HG02763 (cell line): Measurements from ENCODE around the gene SLC2A8.

Experiments used
- ATAC-seq: cut with Tn5 transposase; IDR thresholded peaks from one replicate; pipeline ENCODE4 v1.9.1; 2021; ENCODE audit warnings: mild to moderate bottlenecking, moderate library complexity; ENCODE audit not compliant: unreplicated experiment

SLC2A8 gene

DNA sequence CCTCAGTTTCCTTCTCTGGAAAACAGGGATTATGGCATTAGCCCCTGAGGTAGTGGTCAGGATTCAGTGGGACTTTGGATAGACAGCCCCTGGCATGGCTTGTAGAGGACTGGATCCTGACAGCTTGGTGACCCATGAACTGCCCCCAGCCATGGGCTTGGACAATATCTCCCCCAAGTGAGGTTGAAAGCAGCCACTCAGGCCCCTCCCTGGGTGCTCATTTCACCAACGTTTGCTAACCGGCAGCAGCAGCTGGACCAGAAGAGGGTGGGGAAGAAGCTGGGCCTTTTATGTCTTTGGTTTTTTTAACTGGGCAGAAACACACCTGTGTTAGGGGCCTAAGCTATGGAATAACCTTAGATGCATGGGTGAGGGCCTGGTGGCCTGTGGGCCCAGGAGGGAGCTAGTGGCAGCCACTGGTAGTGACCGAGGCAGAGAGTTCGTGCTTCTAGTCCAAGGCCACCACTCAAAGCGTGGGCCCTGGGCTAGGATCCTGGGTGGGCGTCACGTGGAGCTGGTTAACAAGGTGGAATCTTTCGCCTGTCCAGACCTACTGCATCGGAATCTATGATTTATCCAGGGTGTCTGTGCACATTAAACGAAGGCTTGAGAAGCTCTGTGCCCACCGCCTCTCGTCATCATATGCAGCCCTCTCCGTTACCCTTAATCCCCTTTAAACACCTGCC is 1.9 kb downstream of the SLC2A8 start:
- ATAC-seq, result no peak

DNA sequence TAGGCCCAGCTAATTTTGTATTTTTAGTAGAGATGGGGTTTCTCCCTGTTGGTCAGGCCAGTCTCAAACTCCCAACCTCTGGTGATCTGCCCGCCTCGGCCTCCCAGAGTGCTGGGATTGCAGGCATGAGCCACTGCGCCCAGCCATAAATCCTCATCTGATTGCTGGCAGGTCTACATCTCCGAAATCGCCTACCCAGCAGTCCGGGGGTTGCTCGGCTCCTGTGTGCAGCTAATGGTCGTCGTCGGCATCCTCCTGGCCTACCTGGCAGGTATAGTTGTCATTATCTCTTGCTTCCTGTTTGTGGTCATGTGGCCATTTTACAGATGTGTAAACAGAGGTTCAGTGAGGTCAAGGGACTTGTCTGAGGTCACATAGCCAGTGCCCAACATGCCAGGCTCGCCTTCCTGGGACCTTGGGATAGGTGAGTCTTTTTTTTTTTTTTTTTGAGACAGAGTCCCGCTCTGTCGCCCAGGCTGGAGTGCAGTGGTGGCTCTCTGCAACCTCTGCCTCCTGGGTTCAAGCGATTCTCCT is 2.8 kb downstream of the SLC2A8 start:
- ATAC-seq, result no peak

DNA sequence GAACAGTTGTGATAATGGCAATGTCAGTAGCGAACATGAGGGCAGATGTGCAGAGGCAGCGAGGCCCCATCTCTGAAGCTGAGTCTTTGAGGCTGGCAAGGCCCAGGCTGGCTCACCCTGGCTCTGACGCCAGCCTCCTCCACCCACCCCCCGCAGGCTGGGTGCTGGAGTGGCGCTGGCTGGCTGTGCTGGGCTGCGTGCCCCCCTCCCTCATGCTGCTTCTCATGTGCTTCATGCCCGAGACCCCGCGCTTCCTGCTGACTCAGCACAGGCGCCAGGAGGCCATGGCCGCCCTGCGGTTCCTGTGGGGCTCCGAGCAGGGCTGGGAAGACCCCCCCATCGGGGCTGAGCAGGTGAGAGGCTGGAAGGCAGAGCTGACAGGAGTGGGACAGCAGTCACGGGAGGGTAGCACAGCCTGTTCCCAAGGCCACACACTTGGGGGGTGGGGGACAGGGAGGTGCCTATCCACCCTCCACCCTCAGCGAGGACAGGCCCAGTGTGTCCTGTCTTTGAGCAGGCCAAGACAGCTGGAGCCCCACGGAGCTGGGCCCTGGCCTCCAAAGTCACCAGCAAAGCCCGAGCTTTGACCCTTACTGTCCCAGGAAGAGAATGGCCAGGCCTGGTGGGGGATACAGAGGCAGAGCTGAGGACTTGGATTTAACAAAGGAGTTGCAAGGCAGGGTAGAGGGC is 5.6 kb downstream of the SLC2A8 start:
- no peak for ATAC-seq

DNA sequence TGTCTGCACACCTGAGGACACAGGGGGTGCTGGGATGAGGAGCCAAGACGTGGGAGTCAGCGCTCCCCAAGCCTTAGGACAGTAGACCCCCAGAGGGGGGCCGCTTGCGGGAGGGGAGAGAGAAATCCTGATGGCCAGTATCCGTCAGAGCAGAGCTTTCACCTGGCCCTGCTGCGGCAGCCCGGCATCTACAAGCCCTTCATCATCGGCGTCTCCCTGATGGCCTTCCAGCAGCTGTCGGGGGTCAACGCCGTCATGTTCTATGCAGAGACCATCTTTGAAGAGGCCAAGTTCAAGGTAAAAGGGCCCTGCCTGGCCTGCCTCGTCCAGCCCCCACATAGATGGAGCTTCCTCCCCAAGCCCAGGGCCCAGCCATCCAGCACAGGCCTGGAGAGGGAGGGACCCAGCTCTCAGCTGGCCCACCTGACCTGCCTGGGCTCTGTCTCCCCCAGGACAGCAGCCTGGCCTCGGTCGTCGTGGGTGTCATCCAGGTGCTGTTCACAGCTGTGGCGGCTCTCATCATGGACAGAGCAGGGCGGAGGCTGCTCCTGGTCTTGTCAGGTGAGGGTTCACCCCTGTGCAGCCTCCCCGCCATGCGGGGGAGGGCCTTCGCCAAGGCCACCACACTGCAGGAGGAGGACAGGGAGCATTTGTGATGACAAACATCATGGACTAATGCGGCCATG is 6.7 kb downstream of the SLC2A8 start:
- ATAC-seq, result no peak

DNA sequence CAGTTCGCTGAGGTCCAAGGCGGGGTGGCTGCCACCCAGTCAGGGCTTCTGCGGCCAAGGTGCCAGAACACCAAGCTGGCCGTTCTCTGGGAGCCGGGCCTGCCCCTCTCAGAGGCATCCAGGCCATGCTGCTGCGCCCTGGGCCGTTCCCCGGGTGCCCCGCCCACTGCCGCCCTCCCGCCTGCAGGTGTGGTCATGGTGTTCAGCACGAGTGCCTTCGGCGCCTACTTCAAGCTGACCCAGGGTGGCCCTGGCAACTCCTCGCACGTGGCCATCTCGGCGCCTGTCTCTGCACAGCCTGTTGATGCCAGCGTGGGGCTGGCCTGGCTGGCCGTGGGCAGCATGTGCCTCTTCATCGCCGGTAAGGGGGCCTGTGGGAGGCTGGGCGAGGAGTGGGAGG is 7.7 kb downstream of the SLC2A8 start:
- ATAC-seq, result no peak

DNA sequence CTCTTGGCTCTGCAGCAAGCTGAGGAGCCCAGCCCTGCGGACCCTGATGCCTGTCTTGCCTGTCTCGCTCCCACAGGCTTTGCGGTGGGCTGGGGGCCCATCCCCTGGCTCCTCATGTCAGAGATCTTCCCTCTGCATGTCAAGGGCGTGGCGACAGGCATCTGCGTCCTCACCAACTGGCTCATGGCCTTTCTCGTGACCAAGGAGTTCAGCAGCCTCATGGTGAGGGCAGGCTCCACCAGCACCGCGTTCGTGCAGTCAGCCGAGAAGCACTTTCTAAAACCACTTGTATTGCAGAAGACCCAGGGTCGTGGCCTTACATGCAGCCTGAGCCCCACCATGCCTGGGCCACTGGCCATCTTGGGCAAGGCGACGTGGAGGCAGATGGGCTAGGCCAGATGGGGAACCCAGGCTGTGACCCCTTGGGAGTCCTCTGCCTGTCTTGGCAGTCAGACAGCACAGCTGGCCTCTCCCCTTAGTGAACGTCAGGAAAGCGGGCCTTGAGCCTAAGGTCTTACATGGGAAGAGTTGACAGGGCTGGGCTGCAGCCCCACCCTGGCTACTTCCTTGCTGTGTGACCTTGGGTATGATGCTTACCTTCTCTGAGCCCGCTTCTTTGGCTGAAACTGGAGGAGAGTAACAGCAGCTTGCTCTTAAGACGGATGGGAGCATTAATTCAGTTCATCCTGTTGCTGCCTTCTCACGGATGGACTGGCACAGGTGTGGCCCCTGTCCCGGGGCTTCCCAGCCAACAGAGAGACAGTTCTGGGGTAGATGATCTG is 8.6 kb downstream of the SLC2A8 start:
- ATAC-seq, result no peak

DNA sequence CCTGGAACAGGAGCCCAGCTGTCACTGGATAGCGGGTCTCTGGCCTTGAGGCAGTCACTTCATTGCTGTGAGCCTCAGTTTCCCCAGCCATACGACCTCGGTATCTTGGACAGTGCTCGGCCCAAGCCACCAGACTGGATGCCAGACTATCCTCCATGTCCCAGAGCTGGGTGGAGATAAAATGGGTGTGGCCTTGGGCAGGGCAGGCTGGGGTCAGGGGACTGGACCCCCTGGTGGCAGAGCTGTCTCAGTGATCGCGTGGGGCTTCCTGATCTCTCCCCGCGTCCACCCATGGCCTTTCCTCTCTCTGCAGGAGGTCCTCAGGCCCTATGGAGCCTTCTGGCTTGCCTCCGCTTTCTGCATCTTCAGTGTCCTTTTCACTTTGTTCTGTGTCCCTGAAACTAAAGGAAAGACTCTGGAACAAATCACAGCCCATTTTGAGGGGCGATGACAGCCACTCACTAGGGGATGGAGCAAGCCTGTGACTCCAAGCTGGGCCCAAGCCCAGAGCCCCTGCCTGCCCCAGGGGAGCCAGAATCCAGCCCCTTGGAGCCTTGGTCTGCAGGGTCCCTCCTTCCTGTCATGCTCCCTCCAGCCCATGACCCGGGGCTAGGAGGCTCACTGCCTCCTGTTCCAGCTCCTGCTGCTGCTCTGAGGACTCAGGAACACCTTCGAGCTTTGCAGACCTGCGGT is 10.0 kb downstream of the SLC2A8 start:
- ATAC-seq, result no peak

DNA sequence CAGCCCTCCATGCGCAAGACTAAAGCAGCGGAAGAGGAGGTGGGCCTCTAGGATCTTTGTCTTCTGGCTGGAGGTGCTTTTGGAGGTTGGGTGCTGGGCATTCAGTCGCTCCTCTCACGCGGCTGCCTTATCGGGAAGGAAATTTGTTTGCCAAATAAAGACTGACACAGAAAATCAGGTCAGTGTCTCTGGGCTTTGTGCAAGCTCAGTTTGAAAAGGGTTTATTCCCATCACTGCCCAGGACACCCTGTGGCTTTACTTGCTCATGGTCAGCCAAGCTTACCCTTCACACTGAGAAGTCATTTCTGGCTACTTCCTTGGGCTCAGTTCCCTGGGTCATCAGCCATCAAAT is 10.5 kb downstream of the SLC2A8 start:
- ATAC-seq, result no peak

DNA sequence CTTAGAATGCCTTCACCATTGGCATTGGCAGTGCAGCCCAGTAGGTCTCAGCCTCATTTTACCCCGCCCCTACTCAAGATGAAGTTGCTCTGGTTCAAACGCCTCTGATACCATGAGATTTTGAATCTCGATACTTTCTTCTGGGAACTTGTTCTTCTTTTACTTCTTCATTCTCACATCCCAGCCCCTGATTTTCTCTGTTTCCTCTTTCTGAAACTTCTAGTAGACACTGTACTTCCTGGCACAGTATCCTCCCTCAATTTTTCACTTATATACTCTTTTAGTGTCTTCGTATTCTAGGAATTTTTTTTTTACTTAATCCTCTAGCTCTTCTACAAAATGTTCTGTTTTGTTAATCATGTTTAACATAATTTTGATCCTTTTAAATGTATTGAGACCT is 14.2 kb downstream of the SLC2A8 start:
- no peak for ATAC-seq

DNA sequence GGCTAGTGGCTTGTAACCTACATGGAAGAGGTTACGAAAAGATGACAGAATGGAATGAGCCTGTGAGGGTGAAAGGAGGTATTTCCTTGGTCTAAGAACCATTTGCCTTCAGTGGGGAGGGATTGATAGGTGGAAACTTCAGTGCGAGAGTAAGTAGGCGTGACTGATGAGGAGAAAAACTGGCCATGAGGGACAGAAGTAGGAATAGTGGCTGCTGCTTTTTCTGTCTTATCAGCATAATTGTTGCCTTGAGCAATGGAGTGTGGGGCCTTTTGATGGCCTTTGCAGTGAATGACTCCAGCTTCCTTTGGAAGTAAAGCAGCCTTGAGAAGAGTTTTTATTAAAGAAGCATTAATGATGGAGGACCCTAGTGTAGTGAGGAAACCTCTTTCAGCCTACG is 18.2 kb downstream of the SLC2A8 start:
- ATAC-seq, result no peak

DNA sequence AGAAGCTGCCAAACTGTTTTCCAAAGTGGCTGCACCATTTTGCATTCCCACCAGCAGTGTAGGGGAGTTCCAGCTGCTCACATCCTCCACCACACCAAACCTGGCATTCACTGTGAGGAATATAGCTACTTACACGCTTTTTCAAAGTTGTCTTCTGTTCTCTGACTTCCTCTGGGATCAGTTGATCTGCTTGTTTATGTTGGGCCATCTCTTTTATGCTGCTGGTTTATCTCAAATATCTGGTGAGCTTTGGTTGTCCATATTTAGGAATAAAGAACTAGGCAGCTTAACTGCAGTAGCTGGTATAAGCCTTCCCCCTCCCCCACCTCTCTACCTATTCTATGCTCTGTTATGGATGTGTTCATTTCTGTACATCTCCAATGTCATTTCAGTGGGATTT is 18.7 kb downstream of the SLC2A8 start:
- no peak for ATAC-seq

DNA sequence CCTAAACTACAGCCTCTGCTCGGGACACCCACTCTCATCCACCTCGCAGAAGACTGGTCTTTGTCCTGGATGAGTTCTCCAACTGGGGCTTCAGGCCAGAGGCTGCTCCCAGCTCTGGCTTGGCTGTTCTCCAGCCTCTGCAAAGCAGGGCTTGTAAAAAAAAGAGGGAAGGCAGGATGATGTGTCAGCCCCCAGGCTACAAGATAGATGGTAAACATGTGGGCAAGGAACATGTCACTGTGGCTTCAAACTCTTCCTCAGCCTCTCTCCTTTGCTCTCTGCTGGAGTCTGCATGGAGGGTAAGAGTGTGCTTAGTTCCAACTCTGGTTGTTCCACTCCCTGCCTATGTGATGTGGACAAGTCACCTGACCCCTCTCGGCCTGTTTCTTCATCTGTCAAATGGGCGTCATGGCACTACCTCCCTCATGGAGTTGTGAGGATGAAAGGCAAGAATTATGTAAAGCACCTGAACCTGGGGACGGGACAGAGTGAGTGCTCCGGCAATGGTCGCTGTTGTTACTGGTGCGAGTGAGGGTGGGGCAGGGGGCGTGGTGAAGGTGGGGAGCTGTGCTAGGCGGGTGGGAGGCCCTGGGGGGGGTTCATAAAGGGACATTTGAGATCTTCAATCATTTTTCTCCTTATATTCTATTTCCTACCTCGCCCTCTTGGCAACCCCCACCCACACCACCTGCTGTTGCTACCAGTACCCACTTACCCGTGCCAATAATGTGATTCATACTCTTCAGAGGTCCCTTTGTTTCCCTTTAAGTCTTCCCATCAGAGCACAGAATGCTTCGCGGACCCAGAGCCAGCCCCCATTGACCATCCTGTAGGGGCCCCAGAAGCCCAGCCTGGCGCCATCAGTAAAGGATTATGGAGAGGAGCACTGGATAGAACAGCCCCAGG is 20.4 kb downstream of the SLC2A8 start:
- no peak for ATAC-seq

DNA sequence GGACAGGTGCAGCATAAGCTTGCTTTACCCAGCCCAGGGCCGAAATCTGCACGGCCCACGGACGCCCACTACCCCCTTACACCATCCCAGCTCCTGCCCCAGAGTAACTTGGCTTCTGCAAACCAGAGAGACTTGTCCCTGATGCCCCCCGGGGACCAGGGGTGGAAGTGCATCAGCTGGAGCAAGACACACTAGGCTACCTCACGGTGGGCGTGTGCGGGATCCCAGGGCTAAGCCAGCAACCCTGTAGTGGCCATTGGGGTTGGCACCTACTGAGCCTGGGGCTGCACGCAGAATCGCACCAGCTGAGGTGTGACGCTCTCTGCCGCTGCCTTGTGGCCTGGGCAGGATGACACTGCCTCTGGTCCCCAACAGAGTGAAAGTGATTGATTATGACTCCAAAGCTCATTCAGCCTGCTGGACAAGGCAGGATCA is 21.1 kb downstream of the SLC2A8 start:
- no peak for ATAC-seq

DNA sequence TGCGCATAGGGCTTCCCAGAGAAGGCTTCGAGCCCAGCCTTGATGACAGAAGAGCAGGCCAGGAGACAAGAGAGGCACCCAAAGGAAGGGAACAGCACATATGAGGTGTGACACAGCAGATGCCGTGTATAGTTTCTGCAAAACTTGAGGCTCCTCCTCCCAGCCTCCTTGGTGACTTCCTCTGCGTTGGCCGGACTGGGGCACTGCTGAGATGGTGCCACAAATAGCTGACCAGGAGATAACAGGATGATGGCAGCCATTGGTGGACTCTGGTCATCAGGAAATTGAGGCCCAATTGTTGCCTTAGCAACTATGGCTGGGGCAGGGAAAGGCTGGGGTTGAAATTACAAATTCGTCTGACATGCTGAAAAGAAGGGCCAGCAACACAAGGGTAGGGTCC is 22.4 kb downstream of the SLC2A8 start:
- no peak for ATAC-seq

DNA sequence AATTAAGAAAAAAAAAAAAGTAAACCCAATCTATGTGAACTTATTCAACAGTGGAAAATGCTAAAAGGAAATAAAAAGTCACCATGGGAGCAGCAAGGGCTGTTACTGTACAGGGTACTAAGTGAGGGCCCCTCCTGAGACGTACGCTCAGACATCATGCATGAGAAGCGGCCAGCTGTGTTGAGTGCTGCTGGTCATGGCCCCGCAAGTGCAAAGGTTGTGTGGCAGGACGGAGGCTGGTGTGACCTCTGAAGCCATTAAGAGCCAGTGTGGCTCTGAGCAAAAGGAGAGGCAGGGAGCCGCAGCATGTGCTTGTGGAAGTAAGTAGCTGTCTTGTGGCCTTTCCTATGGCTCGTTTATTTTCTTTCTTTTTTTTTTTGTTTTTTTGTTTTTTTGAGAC is 24.1 kb downstream of the SLC2A8 start:
- ATAC-seq, result no peak

DNA sequence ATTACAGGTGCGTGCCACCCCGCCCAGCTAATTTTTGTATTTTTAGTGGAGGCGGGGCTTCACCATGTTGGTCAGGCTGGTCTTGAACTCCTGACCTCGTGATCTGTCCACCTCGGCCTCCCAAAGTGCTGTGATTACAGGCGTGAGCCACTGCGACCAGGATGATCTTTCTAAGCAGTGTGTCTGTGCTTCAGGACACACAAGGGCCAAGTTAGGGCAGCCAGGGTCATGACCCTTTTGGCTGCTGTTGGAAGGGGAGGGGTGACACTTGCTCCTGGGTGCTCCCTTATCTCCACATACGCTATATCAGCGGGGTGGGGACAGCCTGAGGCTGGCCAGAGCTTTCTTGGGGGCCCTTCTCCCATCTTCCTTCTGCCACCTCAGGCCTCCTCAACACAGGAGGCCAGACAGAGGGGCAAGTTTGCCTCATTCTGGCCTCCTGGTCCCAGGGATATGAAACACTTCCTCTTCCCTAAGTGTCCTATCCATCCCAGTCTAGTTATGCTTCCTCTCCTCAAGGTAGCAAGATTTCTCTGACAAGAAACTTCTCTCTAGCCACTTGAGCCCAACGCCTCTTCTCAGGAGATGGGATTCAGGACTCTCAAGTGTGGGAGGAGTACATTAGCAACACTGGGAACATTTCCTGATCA is 25.3 kb downstream of the SLC2A8 start:
- no peak for ATAC-seq

DNA sequence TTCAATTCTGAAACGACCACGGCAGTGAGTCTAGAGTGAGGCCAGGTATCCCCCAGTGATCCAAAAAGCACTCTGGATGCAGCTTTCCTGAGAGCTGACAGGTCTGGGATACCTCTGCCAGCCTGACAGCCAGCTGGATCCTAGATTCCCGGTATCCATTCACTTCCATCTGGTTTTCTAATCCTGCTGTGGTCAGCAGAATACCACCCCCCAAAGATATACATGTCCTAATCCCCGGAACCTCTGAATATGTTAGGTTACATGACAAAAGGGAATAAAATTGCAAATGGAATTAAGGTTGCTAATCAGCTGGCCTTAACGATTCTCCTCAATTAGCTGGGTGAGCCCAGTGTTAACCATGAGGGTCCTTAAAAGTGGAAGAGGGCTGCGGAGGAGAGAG is 25.8 kb downstream of the SLC2A8 start:
- ATAC-seq, result no peak

DNA sequence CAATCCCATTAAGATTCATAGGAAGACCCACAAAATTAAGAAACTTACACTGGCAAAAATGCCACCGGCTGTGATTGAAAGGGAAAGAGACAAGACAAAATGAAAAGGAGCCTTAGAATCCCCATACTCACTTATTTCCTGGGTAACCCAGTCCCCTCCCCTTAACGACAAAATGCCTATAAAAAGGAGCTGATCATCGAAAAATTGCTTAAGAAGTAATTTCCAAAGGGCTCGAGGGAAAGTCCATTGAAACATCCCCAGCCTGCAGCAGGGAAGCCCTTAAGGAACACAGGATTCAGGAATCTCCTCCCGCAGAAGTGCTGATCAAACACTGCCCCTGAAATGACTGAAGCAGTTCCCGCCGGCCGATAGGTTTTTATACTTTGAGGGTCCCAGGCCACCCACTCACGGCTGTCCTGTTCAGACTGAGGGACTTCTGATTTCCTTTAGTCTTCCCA is 26.5 kb downstream of the SLC2A8 start:
- no peak for ATAC-seq
